RPMI7951 (cell line): Measurements from ENCODE around the gene JARID2. TPM values are rescaled to one million over a fixed set of nuclear protein-coding genes. Genes with fewer than 3 reads are reported as not detected.

Experiments used
- DNase-seq: peaks from one replicate; pipeline ENCODE4 v3.0.0-alpha.2; 2012; ENCODE audit warnings: low read depth
- total RNA-seq: library from RNA; depleted of rRNA; stranded (reverse); fragments of >200 nt; shearing (Covaris generic); gene quantifications from 2 replicates; pipeline ENCODE4 v1.2.3, GENCODE V29; 2014

The JARID2 gene
- total RNA-seq, 1 experiment from 2014 or later = 10.6 TPM

DNA sequence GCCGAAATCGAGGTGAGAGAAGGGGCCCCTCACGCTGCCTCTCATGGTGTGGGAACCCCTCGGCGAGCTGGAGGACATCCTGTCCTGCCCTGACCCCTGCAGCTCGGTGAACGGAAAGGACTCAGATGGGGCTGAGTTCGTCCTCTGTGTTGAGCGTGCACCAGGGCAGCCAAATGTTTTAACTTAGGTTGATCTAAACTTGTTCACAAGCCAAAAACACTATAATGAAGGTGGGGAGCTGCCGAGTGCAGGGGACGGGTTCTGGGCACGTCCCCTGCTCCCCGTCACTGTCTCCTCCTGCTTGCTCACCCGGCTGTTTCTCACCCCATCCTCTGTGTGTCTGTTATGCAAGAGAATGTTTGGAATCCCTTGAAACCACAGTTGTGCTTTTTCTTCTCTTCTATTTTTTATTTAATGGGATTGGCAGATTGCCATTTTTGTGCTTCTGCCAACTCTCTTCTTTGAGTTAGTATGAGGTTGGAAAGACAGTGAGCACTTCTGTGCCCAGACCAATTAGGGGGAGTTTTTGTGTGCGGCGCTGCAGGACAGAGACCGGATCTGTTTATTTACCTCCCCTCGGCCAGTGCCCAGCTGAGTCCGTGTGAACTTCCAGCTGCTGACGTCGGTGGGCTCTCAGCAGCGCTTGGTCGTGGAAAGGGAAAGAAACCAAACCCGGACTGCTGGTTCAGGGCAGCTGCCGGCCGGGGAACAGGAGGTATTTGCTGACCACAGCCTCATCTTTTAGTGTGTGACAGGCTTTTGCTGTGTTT lies 258.9 kb downstream of the JARID2 start:
- peak; percentile 100 for DNase-seq

DNA sequence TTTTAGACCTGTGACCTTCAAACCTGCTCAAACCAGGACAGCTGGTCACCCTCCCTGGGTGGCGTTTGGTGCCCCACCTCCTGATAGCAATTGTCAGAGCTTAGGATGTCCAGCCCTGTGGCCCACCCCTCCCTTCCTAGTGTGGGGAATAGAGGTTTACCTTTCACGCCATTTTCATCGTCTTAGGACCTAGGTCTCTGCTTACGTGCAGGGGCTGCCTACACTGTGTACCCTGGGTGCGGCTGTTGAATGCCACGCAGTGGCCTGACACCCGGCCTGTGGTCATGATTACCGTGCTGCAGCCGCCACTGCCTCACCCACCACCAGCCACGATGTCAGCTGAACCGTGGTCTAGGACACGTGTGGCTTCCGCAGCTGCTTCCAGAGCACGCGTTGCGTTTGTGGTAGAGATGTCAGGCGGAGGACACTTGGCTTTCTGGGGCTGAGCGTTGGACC lies 259.6 kb downstream of the JARID2 start:
- DNase-seq = no peak

DNA sequence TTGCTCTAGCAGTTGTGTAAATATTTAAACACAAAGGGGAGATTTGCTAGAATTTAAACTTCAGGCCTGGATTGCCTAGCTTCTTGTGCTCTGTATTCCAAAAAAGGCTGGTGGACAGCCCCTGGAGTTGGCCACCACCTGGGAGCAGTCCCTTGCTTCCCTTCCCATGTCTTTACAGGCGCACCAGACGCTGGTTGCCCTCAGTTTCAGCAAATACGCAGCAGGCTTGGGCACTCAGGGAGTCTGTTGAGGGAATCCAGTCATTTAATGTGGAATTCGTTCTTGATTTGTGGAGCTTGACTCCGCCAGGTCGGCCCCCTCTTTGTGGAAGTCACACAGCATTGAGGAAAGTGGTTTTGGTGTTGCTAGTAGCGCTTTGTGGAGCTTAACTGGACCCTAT lies 260.2 kb downstream of the JARID2 start:
- no peak for DNase-seq

DNA sequence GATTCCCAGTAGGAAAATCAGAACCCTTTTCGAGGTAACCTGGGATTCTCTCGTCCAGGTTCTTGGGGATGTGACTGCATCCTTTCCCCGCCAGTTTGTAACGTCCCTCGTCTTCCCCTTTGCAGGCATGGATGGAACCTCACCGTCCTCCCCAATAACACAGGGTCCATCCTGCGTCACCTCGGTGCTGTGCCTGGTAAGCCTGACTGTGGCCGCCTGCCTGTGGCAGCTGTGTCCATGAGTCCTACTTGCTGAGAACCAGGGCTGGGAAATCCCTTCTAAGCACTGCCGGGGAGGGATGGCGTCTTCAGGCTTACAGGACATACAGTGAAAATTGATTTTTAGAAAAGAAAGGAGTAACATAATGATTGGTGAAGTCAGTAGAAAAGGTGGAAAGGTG lies 261.4 kb downstream of the JARID2 start:
- DNase-seq = no peak

DNA sequence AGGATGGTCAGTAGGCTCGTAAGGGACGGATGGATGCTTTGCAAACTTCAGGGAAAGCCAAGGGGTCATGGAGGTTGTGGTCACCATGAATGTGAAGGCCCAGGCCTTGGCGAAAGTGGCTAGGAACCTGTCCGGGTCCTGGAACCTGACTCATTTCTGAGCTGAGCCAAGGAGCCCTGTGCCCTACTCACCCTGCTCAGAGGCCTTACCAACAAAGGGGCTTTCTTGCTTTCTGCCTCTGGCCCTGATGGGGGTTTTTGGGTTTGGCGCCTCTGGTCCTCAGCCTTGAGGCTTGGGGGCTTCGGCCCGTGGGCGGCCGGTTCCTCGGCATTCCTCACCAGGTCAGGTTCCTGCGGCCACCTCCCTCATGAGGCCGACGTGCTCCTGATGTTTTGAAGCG lies 261.9 kb downstream of the JARID2 start:
- peak; percentile 65 for DNase-seq

DNA sequence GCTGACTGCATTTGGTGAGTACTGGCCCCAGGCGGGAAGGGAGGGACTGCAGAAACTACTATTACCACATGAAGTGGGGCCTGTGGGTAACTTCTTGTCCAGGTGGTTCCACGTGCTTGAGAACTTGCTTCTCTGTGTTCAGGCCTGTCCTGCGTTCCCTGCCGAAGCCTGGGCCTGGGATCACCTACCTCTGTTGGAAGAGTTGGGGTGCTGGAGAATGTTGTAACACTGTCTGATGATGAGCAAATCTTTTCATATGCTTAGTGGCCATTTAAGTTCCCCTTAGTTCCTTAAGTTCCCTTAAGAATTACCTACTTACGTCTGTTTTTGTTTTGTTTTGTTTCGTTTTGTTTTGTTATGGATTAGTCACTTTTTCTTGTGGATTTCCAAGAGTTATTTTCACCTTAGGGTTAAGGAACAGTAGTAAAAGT lies 262.6 kb downstream of the JARID2 start:
- DNase-seq = no peak

DNA sequence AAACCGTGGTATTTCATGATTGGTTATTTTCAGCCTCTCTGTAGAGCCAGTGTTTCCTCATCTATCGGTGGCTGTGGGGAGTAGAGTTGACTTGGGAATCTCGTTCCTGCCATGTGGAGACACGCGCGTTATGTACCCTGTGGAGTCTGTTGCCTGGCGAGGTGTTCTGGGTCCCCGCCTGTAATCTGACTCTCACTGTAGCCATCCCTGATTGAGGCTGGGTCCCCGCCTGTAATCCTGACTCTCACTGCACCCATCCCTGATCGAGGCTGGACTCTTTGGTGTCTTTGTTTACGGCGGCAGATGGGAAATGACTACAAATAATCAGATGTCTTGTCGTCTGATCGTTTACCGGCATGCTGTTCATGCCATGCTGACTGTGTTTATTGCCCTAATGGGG lies 263.1 kb downstream of the JARID2 start:
- no peak for DNase-seq

DNA sequence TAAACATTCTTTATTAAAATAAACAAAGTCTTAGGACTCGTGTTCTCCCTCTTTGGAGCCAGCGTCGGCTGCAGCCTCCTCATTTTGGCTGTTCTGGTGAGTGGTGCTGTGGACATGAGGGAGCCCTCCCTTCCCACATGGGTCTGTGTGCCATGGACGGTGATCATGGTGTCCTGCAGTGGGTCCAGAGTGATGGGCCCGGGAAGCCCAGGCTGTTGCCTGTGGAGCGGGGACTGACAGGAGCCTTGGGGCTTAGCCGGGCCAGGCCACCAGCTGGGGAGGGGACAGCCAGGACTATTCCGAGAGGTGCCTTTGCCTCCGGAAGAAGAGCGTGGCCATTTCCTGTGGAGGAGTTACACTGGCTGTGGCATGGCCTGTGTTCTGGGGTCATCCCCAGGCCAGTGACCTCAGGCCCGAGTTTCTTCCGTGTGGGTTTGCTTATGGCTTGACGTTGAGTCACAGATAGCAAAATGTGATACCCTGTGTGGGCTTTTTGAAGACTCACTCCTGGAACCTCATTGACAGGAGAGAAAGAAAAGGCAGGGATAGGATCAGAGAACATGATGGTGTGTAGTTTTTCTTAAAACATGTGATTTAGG lies 263.6 kb downstream of the JARID2 start:
- DNase-seq = peak; percentile 85

DNA sequence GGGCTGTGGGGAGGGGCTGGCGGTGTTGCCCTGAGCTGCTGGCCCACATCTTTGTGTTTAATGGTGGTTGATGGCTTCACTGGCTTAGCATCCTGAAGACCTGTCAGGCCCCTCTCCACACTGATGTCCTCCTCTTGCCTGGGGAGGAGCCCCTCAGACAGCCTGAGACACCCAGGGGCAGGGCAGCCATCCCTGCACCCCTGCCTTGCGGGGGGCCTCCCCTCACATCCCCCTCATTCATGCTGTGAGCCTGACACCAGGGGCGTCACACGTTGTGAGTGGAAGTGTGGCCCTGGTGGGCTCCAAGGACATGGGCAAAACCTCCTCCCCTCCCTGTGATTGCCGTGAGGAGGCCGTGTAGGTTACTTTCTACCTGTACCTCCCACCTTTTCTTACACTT lies 264.3 kb downstream of the JARID2 start:
- DNase-seq = no peak

DNA sequence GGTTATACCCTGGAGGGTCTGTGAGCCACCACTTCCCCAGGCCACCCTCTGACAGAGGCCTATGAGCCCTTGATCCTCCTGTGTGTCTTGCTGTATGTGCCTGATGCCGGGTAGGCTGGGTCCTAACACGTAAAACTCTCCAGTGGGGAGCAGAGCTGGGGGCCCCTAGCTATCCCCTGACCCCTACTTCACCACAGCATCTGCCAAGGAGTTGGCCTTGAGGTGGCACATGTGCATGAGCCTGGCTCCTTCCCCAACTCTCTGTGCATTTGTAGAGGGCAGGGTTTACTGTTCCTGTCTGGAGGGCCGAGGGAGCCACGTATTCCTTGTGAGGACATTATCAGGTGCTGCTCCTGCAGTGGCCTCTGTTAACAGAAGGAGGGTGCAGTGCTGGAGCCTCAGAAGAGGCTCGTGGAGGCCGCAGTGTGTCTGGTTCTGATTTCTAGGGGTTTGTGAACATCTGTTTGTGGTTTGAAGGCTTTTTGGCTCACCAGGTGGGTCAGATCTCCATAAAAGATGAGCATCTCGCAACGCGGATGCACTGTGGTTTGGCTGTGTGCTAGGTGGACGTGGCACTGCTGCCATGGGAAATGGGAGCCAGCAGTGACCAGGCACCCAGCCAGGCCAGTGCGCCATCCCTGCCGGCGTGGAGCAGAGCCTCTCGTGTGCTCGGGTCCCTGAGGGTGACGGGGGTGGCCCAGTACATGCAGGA lies 264.8 kb downstream of the JARID2 start:
- peak; percentile 89 for DNase-seq

DNA sequence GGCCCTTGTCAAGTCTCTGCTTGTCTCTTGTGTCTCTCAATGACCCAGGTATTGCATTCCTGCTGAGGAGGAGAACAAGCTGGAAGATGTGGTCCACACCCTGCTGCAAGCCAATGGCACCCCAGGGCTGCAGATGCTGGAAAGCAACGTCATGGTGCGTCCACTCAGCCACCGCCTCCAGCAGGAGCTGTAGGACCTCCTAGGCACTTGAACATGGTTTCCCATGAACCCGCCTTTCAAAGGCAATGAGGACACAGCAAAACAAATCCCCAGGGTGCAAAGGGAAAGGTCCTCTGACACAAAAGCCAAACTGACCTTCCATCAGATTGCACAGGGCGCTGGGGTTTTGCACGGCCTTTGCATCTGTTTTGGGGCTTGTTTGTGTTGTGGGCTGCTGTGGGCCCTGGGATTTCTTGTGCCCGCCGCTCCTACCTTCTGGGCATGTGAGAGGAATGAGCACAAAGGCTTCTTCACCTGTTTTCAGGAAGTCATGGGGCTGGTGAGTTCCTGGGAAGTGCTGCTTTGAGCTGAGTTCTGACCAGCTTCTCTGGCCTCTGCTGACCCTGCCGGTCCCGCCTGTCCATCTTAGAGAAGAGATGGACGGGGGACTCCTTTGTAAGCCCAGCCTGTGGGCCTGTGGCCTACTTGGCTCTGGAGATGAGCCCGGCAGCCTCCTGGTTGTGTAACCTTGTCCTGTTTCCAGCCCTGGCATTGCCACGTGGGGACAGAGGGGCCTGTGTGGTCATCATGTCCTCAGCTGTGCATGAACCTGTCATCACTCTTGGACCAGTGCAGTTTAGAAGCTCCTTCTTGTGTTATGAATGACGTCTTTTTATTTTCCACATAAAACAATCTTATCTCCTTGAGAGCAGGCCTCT lies 265.6 kb downstream of the JARID2 start:
- DNase-seq = no peak

DNA sequence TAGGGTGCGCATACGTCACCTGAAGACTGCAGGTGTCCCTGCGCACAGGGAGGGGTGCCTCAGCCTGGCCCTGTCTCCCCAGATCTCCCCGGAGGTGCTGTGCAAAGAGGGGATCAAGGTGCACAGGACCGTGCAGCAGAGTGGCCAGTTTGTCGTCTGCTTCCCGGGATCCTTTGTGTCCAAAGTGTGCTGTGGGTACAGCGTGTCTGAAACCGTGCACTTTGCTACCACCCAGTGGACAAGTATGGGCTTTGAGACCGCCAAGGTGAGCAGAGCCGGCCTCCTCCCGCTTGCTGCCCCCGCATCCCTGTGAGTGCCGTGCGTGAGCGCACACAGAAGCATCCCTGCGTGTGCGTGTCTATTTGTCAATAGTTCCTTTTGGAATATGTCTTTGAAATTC lies 266.3 kb downstream of the JARID2 start:
- no peak for DNase-seq

DNA sequence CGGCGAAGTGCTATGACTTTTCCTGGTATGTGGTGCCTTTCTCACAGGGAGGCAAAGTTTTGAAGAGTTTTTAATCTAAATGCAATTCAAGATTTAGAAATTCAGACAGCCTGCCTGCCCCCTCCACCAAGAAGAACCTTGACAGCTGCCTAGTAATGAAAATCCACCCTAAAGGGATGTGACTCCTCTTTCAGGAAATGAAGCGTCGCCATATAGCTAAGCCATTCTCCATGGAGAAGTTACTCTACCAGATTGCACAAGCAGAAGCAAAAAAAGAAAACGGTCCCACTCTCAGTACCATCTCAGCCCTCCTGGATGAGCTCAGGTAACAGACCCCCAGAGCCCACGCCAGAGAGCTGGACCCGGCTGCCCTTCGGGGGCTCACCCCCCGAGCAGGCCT lies 266.9 kb downstream of the JARID2 start:
- DNase-seq = no peak

DNA sequence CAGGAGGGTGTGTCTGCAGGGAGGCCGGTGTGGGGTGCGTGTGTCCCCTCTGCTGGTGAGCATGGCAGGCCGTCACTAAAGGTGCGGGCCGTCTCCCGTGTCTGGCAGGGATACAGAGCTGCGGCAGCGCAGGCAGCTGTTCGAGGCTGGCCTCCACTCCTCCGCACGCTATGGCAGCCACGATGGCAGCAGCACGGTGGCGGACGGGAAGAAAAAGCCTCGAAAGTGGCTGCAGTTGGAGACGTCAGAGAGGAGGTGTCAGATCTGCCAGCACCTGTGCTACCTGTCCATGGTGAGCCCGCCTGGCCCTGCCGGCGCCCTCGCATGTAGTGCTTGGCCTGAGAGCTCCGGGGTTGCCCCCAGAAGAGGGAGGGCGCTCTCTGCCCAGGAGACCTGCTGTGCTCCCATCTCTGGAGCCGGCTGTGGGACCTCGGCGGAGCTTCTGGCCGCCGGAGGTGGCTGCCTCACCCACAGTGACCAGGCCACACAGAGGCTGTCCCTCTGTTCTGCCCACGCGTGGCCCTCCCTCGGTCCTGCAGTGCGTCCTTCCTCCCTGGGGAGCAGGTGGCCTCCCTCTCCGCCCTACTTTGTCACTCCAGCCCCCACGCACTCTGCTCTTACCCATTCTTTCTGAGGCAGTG lies 267.4 kb downstream of the JARID2 start:
- no peak for DNase-seq

DNA sequence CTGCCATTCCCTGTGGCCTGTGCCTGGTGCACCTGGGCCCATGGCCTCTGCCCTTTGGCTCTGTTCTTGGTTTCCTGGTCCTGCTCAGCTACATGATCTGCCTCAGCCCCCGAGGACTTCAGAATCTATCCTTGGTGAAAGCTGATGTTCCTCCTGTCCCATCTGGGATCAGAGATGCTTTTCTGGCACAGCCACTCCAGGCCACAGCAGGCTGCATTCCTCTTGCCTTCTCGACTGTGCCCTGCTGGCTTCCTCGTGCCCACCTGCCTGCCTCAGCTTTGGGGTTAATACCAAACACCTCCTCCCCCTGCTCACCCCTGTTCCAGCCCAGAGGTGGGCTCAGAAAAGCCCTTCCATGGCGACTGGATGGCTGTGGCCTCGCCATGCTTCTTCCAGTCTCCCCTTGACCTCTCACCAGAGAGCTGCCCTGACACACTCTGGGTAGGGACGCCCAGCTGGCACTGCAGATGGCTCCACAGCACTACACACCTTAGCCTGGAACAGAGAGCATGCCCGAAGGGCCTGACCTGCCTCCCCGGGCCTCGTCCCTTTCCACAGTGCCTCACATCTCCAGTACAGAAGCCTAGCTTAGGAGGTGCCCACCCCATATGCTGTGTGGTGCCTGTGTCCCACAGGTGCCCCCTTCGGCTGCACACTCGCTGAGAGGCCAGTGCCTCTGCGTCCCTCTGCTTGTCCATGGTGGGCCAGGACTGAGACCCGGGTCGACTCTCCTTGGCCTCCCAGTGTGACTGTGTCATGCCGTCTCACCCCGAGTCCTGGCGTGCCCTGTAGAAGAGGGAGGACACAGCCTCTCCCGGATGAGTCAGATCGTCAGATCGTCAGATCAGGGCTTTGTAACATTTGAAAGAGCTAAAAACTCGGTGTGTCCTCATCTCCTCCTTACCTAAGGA lies 268.2 kb downstream of the JARID2 start:
- DNase-seq = no peak

DNA sequence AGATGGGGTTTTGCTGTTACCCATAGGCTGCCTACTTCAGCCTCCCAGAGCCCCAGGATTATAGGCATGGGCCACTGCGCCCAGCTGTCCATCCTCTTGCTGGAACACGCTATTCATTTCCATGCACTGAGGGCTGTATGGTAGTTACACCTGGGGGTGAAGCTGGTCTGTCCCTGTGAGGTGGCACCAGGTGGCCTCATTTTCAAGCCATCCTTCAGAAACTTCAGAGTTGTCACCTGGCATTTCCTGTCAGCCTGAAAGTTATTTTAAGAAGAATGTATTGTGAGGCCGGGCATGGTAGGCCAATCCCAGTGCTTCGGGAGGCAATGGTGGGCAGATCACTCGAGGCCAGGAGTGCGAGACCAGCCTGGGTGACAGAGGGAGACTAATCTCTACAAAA lies 269.4 kb downstream of the JARID2 start:
- DNase-seq = no peak

DNA sequence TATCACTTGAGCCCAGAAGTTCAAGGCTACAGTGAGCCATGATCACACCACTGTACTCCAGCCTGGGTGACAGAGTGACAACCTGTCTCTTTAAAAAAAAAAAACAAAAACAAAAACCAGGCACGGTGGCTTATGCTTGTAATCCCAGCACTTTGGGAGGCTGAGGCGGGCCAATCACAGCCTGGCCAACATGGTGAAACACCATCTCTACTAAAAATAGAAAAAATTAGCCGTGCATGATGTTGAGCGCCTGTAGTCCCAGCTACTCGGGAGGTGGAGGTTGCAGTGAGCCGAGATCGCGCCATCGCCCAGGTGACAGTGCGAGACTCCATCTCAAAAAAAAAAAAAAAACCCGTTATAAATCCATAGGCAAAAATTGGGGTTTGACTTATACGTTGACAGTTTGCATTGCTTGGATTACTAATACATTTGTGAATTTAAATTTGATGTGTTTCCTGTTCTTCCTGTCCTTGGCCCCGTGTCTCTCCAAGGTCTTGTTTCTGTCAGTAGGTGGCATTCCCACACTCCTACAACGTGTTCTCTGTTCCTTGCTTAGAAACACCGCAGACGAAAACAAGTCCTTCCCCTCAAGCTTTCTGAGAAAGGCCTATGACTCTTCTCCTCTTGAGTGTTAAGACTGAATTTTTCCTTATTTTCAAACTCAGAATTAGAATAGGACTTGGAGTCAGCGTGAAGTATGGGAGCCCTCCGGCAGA lies 269.9 kb downstream of the JARID2 start:
- no peak for DNase-seq

DNA sequence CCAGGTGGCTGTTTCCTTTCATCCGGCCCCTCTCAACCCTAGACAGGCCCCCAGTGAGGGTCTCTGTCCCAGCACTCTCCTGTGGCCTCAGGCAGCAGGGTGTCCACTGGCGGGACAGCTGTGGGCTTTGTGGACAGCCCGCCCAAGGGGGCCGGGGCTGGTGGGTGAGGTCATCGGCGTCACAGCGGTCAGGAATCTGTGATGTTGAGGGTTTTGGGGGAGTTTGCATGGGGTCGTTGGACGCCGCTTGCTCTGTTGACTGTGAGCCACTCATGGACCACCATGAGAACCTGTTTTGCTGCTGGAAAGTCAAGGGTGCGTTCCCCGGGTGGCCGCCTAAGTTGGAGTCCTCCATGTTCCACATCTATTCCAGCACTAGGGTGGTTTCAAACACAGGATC lies 270.5 kb downstream of the JARID2 start:
- no peak for DNase-seq

DNA sequence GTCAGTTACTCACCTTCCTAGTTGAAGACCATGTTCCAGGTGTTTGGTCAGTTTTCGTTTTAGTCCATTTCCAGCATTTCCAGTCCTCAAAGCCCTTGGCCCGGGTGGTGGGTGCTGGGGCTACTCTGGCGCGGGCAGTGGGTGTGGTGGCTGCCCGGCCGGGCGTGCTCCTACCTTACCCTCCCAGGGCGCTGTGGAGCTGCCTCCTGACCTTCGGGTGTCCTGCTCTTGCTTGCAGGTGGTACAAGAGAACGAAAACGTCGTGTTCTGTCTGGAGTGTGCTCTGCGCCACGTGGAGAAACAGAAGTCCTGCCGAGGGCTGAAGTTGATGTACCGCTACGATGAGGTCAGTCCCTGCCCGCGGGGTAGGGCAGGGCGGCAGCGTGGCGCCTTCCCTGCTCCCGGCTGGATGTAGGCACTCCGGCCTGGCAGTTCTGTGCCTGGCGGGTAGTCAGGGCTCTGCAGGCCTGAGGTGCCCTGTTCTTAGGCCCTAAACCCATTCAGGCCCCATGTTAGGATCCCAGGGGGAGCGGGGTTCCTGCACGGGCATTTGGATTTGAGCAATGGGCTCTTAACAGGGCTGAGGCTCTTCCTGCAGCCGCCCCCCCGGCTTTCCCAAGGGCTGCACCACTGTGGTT lies 271.2 kb downstream of the JARID2 start:
- no peak for DNase-seq
